Renal pelvis (tissue), 4 donors: Measurements from ENCODE around the gene BOC. TPM values are rescaled to one million over a fixed set of nuclear protein-coding genes. Genes with fewer than 3 reads are reported as not detected.

Experiments
- DNase-seq: peaks from one replicate; pipeline ENCODE4 v3.0.0-alpha.2; 2013
- polyA plus RNA-seq, 3 donors: library from polyadenylated mRNA; unstranded; fragments of 120-200 nt; gene quantifications; one replicate each; pipeline ENCODE4 v1.2.1, GENCODE V29; 2013; ENCODE audit not compliant: insufficient read length in 3 of 3

Gene BOC
- polyA plus RNA-seq, 3 donors, result 20.7 to 30.7 (median 24.2) TPM

DNA sequence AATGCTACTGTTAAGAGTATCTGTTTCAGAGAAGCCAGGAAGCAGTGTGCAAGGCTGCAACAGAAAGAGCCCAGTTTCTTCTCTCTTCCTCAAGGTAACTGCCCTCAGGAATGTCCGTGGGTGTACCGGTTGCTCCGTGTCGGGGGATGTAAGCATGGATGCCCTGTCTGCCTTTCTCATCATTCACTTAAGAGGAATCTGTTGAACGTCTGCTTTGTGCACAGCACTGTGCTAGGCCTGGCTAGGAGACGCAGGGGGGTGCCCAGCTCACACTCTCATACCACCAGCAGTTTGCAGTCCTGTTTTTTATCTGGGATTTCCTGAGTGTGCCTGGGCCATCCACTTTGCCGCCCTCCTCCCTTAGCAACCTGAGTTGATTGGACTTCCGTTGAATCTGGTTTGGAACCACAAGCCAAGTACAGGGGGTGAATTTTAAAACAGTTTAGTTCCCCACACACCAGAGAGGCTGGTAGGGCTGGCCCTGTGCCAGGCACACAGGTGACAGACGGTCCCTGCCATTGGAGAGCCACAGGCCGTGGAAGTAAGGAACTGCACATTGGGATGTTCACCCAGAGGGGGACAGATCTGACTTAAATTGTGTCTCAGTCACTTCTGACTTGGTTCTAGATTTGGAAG, 11.2 kb downstream of the BOC start:
- no peak for DNase-seq

- no peak for DNase-seq
Measured at GRCh38 chr3:113223475-113224281, 12.3 kb downstream of the BOC start.

- no peak for DNase-seq
Measured at GRCh38 chr3:113225286-113225685, 13.9 kb downstream of the BOC start.

- DNase-seq, result no peak
Measured at GRCh38 chr3:113226491-113226890, 15.1 kb downstream of the BOC start.

DNA sequence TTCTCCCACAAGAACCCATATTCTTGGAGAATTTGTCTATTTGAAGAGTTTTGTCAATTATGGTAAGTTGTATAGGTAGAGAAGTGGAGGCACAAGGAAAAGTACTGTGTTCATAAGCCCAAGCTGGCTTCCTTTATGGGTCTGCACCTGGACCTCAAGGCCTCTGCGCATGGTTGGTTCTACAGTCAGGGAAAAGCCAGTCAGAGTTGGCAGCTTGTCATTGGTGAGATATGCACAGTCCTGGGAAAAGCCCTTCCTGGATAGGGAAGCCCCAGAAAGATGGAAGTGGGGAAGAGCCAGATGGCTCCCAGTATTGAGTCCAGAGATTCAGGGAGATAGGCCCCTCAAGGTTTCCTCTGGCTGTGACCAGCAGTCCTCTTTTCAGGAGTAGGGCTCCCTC, 15.8 kb downstream of the BOC start:
- no peak for DNase-seq

- no peak for DNase-seq
Measured at GRCh38 chr3:113228498-113229286, 17.3 kb downstream of the BOC start.

- DNase-seq, result no peak
Measured at GRCh38 chr3:113231391-113231790, 20.0 kb downstream of the BOC start.

GRCh38 chr3:113231827-113232253, 20.5 kb downstream of the BOC start:
- no peak for DNase-seq

- no peak for DNase-seq
Measured at GRCh38 chr3:113232342-113232741, 21.0 kb downstream of the BOC start.

- DNase-seq, result no peak
Measured at GRCh38 chr3:113233497-113233896, 22.1 kb downstream of the BOC start.

DNA sequence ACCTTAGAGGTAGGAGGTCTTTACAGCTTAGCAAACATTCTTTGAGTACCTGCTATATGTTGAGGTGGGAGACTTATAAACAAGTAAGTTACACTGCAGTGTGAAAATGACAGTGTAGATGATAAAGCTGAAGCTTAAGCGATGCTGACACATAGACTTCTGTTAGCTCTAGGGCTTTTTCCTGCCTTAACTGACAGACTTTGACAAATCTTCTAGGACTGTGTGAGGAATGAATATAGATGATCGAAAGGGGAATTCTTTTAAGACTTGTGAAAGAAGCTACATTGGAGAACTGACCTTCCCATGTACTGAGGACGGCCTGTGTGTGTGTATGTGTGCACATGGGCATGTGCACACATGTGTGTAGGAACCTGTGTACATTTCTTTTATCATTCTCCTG, 22.7 kb downstream of the BOC start:
- DNase-seq, result no peak

DNA sequence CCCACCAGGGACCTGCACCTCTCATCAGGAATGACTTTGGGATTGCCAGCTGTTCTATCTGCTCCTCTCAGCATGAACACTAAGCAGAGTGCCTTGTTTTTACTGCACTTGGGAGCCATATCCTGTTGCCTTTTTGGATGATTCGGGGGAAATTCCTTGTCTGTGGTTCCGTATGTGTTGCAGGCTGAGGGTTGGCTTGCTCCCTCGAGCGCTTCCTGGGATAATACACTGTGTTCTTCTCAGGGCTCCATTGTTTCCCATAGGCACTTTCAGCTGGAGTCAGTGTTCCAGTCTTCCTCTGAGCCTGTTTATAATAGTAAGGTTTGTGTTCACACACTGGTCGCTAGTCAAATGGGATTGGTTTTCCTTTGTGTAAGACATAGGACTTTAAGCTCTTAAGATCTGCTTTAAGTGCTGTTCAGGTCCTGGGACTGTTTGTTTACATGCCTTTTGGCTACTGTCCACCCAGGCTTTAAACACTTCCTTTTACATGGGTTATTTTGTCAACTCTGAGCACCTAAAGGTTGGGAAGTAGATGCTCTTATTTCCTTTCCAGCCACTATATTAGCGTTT, 23.4 kb downstream of the BOC start:
- no peak for DNase-seq

GRCh38 chr3:113238503-113238902, 27.1 kb downstream of the BOC start:
- DNase-seq, result no peak

- no peak for DNase-seq
Measured at GRCh38 chr3:113240841-113241240, 29.5 kb downstream of the BOC start.

- DNase-seq, result peak; percentile 71
Measured at GRCh38 chr3:113241292-113242095, 30.1 kb downstream of the BOC start.

GRCh38 chr3:113242096-113242581, 30.8 kb downstream of the BOC start:
- DNase-seq, result peak; percentile 75

GRCh38 chr3:113243071-113243470, 31.7 kb downstream of the BOC start:
- no peak for DNase-seq

DNA sequence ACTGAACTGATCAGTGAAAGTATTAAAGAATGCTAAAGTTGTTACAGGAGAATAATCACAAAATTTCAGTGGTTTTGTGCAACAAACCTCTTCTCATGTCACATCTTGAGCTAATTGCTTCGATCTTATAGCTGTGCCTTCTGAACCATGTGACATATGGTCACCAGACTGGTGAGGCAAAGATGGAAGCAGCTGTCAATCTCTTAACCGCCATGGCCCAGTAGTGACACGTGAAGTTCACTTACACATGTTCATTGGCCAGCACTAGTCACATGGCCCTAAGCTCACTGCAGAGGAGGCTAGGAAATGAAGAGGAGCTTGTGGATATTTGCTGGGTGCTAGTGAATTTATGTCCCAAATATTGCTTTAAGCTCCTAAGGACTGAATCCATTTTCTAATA, 32.5 kb downstream of the BOC start:
- DNase-seq, result no peak

GRCh38 chr3:113245761-113246161, 34.4 kb downstream of the BOC start:
- no peak for DNase-seq

DNA sequence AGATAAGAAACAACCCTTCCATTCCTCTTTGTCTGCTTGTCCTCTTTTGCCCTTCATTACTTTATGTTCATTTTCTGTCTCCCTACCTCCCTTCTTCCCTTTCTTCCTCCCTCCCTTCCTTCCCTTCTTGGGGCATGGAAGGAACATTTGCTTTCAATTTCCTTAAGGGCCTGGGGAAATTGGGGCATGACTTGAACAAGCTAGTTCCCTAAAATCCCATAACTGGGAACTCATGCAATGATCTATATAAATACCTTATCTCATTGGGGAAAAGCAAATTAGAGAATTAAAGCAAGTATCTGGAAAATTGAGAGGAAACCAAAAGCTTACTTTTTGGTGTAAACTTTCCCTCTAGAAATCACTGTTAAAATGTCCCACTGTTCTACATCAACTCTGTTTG, 35.7 kb downstream of the BOC start:
- no peak for DNase-seq
